NCI-H1417 (cell line): ENCODE measurements around the gene TBC1D22A.

Experiments used
- DNase-seq, 3 experiments: peaks; one replicate each; lab custom pipeline; 2025; lab: John Stamatoyannopoulos, UW

Gene TBC1D22A

GRCh38 chr22:46795845-46796565 is 33.6 kb downstream of the TBC1D22A start:
- DNase-seq, result no peak

- DNase-seq, result no peak
Observed at GRCh38 chr22:46796566-46797195, 34.2 kb downstream of the TBC1D22A start.

DNA sequence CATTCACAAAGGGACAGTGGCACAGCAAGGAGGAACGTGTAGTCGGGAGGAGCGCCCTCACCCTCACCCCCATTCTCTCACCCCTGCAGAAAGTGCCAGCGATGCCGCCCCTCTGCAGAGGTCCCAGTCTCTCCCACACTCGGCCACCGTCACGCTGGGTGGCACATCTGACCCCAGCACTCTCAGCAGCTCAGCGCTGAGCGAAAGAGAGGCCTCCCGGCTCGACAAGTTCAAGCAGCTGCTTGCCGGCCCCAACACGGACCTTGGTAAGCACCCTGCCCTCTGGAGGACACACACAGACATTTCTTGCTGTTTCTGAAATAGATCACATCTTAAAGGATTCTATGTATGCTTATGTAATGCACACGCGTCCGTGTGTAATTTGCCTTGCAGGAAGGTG is 34.9 kb downstream of the TBC1D22A start:
- peak in 1 of 3 experiments; percentile 1 for DNase-seq

- no peak for DNase-seq
Observed at GRCh38 chr22:46798041-46798365, 35.6 kb downstream of the TBC1D22A start.

DNA sequence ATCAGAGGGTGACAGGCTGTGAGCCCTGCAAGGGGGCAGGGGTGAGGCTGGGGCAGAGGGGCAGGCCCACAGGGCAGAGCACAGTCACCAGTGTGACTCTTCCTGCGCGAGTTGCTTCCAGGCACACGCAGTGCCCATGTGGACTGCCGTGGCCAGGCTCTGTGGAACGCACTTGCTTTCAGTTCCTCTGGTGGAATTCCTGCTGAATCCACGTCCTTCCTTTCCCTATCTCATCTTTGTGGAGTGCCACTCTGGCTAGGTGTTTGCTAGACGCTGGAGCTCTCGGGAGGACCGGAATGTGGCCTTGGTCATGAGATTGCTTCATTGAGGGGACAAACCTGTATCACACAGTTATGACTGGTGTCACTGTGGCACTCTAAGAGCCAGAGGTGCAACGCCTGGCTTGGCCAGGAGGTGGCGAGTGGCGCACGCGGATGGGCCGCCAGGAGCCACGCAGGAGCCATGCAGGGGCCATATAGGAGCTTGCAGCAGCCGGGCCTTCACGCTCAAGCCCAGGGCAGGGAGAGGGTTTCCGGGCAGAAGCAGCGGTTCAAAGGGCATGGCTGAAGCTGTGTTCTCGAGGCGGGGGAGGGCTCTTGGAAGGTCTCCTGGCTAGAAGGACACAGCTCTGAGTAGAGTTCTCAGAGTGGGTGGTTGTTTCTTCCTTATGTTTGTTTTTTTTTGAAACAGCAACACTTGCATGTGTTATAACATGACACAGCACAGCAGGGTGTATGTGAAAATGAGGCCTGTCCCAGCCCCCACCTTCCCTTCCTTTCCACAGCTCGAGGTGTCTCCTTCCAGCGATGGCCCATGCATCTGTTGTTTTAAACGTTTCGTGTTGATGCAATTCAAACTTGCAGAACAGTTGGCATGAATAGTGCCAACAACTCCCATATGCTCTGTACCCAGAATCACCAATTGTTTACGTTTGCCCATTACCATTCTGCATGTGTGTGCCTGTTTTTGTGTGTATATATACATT is 36.2 kb downstream of the TBC1D22A start:
- peak in 2 of 3 experiments; percentile 58 to 73 for DNase-seq

GRCh38 chr22:46799626-46800025 is 37.2 kb downstream of the TBC1D22A start:
- DNase-seq, result no peak

DNA sequence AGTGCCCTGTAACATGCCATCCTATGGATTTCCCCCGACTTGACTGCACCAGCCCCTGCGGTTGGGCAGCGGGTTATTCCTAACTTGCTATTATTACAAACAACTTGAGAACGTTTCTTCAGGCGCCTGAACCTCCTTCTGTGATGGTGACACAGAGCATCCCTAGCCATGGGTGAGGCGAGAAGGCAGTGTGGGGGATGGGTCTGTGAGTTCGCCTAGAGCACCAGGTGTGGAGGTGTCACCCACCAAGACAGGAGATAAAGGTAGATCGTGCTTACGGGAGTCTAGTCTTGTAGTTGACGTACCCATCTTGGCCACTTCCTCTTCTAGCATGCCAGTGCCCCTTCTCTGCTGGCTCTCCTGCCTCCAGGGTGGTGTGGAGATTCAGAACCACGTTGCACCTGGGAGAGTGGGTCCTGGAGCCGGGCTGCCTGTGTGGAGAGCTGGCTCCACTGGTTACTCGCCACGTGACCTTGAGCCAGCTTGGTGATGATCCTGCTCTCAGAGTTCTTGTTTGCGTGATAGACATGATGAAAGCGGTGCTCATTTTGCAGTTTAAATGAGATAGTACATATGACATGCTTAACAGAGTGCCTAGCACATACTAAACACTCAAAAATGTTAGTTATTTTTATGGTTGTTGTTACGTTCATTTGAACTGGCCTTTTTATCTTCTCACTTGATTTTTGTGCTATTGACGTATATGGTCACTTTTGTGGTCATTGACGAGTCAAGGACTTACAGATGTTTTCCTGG is 37.8 kb downstream of the TBC1D22A start:
- no peak for DNase-seq

DNA sequence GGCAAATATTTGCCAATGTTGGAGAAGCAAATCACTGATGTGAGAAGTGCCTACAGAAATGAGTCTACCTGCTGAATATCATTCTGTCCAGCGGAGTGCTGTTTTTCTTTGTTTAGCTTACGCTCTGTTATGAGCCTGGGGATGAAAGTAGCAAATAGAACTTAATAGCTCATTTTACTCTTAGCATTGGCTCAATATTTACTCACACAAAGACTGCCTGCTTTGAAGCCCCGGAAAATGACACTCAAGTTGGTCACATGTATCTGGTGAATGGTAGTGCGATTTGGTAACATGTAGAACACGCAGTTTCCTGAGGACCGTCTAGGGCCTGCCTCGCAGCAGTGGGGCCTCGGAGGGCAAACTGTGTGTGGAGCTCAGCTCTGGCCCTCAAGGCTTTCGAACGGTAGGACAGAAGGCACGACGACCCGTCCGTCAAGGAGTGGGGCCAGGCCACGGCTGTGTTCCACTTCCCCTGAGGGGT is 38.9 kb downstream of the TBC1D22A start:
- DNase-seq, result peak in 2 of 3 experiments; percentile 31 to 77

GRCh38 chr22:46801826-46802607 is 39.6 kb downstream of the TBC1D22A start:
- no peak for DNase-seq

GRCh38 chr22:46802608-46803027 is 40.2 kb downstream of the TBC1D22A start:
- no peak for DNase-seq

- peak in 2 of 3 experiments; percentile 2 to 6 for DNase-seq
Observed at GRCh38 chr22:46803031-46803880, 40.8 kb downstream of the TBC1D22A start.

DNA sequence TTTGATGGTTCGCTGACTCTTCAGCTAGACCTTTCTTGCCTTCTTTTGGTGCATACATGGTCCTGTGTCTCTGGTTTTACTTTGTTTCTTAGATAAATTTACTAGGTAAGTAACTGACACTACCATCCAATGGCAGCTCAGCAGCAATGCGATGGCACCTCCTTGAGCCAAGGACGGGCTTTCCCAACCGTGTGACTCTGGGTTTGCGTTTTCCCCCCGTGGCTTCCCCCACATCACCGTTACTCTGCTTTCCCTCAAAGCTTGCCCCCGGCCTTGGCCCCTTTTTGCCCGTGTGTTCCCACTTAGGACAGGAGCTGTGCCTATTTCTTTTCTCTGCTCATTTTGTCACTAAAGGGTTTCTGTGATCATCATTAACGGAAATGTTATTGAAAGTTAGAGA is 41.5 kb downstream of the TBC1D22A start:
- no peak for DNase-seq

DNA sequence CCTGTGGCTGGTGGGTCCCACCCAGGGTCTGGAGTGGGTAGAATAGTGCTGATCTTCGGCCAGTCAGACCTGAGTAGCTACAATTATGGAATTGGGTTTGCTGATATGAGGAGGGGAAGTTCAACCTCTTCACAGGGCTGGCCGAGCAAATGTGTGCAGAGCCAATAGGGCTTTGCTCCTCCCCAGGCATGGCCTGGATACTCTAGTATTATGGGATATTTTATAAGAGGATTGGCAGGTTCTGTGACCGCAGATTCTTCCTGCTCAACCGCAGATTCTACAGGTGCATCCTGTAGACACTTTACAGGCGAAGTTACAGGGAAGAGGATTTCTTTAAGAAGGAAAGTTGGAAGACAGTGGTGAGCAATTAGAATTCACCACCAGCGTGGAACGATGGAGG is 44.3 kb downstream of the TBC1D22A start:
- DNase-seq, result no peak

DNA sequence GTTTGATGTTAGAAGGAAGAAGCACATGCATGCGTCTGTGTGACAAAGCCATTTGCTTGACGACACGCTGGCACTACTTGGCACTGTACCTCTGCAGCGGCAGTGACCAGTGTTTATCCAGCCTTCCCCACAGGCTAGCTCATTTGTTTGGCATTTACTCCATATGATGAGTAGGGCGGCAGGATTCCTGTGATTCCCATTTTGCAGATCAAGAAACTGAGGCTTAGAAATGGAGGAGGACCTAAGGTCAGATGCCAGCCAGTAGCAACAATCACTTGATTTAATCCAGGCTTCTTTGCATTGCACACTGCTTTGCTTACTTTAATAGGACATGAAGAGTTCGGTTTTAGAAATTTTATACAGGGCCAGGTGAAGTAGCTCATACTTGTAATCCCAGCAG is 45.0 kb downstream of the TBC1D22A start:
- no peak for DNase-seq

- DNase-seq, result no peak
Observed at GRCh38 chr22:46809153-46809885, 46.9 kb downstream of the TBC1D22A start.

GRCh38 chr22:46810856-46811786 is 48.7 kb downstream of the TBC1D22A start:
- DNase-seq, result no peak

GRCh38 chr22:46812034-46812605 is 49.7 kb downstream of the TBC1D22A start:
- DNase-seq, result no peak

GRCh38 chr22:46812788-46813187 is 50.3 kb downstream of the TBC1D22A start:
- no peak for DNase-seq
